ENCODE data around the gene CCDC69. TPM values are rescaled to one million over a fixed set of nuclear protein-coding genes. Genes with fewer than 3 reads are reported as not detected.

CCDC69 gene
- total and polyA plus RNA-seq, 2 of the 8 experiments (the other 6 are each of a cell fraction or from before 2014, with no cell fraction given): 8.4 to 10.8 TPM

DNA sequence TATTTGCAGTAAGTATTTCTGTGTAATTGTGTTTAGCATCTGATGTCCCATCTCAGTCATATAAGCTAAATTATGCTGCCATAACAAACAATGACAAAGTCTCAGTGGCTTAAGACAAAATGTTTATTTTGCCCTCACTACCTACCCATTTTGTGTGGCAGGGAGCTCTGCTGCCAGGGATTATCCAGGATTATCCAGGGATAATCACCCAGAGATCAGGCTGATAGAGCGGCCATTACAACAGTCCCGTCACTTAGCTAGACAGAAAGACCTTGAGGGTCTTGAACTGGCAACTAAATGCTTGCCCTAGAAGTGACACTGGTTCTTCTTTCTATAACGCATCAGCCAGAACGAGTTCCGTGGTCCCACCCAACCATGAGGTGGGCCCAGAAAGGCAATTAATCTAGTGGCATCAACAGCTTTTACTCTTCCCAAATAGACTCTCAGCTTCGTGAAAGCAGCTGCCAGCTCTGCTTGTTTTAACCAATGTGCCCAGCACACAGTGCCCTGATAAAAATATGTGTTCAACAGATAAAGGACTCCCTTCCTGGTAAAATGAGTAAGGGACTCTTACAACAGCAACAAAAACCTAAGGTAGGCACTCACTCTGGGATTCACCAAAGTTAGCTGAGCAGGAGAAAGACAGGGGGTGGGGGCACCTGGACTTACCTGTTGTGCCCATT lies 22.8 kb downstream of the CCDC69 start:
- no peak overlapping the region for H4K8ac ChIP-seq (ENCODE audit: extremely low read depth, insufficient read depth, low read length)
- CTCF ChIA-PET (ENCODE audit: partially characterized antibody): interaction anchor here (0.9 to 1.9 kb wide), 6 partner anchors 11 to 82 kb away, joined by 3 to 8 read pairs (median 5); no protein-coding TSS in a partner anchor
- H4K91ac ChIP-seq (replicated peaks; ENCODE audit: insufficient read length, low read length): no peak overlapping the region
- no peaks in the 10 kb centered on the region for H3K23me2 ChIP-seq (ENCODE audit: low read depth, low read length)
- no peak overlapping the region for H3K18ac ChIP-seq (ENCODE audit: extremely low read depth, low read length)
- no peak overlapping the region for H3K9ac ChIP-seq (replicated peaks in 1 of 4; ENCODE audit: extremely low read depth in 1 of 4, low read depth in 3 of 4, low read length in 3 of 4)
- no peaks in the 10 kb centered on the region for H3K79me1 ChIP-seq (ENCODE audit: low read depth, low read length)
- no peaks in the 10 kb centered on the region for H3K27me3 ChIP-seq (replicated peaks in 1 of 4; ENCODE audit: control insufficient read depth in 3 of 4, extremely low read depth in 1 of 4, insufficient read depth in 3 of 4, low read length in 3 of 4)
- POLR2A ChIA-PET (ENCODE audit: partially characterized antibody): interaction anchor here (1.7 kb wide), 1 partner anchor 10 kb away, joined by 3 read pairs; no protein-coding TSS in a partner anchor
- no peak overlapping the region for H2BK20ac ChIP-seq (ENCODE audit: low read length)
- H3K27ac ChIP-seq (ENCODE audit: low read depth, low read length): no peak overlapping the region
- no peak overlapping the region for H2BK120ac ChIP-seq (replicated peaks; ENCODE audit: low read depth, low read length)
- no peak for DNase-seq (ENCODE audit: low read depth in 1 of 2, low spot score in 2 of 2)
- no peak for FAIRE-seq
- no peaks in the 10 kb centered on the region for H3K4me1 ChIP-seq (replicated peaks in 1 of 4; ENCODE audit: control insufficient read depth in 3 of 4, insufficient read depth in 4 of 4, low read length in 3 of 4)
- no peak overlapping the region for H2AFZ ChIP-seq (ENCODE audit: low read length)
- H3K4me3 ChIP-seq (ENCODE audit: extremely low read depth in 1 of 4, insufficient read depth in 2 of 4, low read depth in 3 of 4, low read length in 4 of 4): no peak overlapping the region
- H2BK5ac ChIP-seq (ENCODE audit: low read depth, low read length): no peak overlapping the region
- H3K23ac ChIP-seq (ENCODE audit: insufficient read length): no peak overlapping the region
- 93% methylated on average over 6 of the region's 6 CpGs; no CpG with 5 or more reads in 1 of the 2 experiments for WGBS, 2 experiments (ENCODE audit: extremely low coverage in 1 of 2, insufficient coverage in 1 of 2, insufficient read length in 1 of 2, insufficient replicate concordance in 2 of 2, low coverage in 1 of 2, low lambda C conversion rate in 2 of 2, missing lambda C conversion rate in 1 of 2)
- no peak overlapping the region for H3K56ac ChIP-seq (replicated peaks; ENCODE audit: insufficient read length, low read depth, low read length)
- H3K36me3 ChIP-seq (ENCODE audit: control insufficient read depth in 2 of 4, insufficient read depth in 4 of 4, low read length in 3 of 4): no peaks in the 10 kb centered on the region
- no peak overlapping the region for H4K5ac ChIP-seq (ENCODE audit: insufficient read length, low read depth, low read length)
- H3K4me2 ChIP-seq (ENCODE audit: insufficient read depth in 1 of 2, low read depth in 2 of 2, low read length in 2 of 2): no peak overlapping the region
- no peaks in the 10 kb centered on the region for H3K9me3 ChIP-seq (ENCODE audit: insufficient read depth in 2 of 2, low read depth in 1 of 2, low read length in 1 of 2)
- no peaks in the 10 kb centered on the region for H3K79me2 ChIP-seq (ENCODE audit: control insufficient read depth in 1 of 2, insufficient read depth in 2 of 2, low read length in 2 of 2)
- H3K14ac ChIP-seq (ENCODE audit: insufficient read length): no peak overlapping the region
- H4K20me1 ChIP-seq (replicated peaks in 1 of 2; ENCODE audit: control insufficient read depth in 1 of 2, insufficient read depth in 2 of 2, low read length in 2 of 2): no peaks in the 10 kb centered on the region
- no peak overlapping the region for H2AK5ac ChIP-seq (ENCODE audit: low read depth, low read length)
- no peak overlapping the region for H2BK15ac ChIP-seq (ENCODE audit: low read length)
- H3K4ac ChIP-seq (replicated peaks; ENCODE audit: insufficient read length, low read depth, low read length): no peak overlapping the region
- no peak overlapping the region for H2BK12ac ChIP-seq (ENCODE audit: low read depth, low read length)
- TF ChIP-seq KDM5A (IDR thresholded peaks at IDR 0.05; ENCODE audit: low read length): no peak
- no peak for TF ChIP-seq USF2 (IDR thresholded peaks at IDR 0.05; ENCODE audit: low read length)
- no peak for TF ChIP-seq RNF2 (IDR thresholded peaks at IDR 0.05; ENCODE audit: borderline replicate concordance, low read depth, low read length, missing control alignments, poor library complexity, severe bottlenecking)
- no peak for TF ChIP-seq BCL11A (IDR thresholded peaks at IDR 0.05; ENCODE audit: low read depth in 2 of 2, low read length in 2 of 2)
- TF ChIP-seq SAP30 (IDR thresholded peaks at IDR 0.05; ENCODE audit: insufficient read depth, insufficient replicate concordance, low read length): no peak
- no peak for TF ChIP-seq TCF12 (IDR thresholded peaks at IDR 0.05; ENCODE audit: low read depth, low read length)
- no peak for TF ChIP-seq CTBP2 (IDR thresholded peaks at IDR 0.05; ENCODE audit: borderline replicate concordance, insufficient read depth, insufficient read length, low read length)
- TF ChIP-seq HDAC2 (IDR thresholded peaks at IDR 0.05; ENCODE audit: borderline replicate concordance in 1 of 2, low read depth in 2 of 2, low read length in 2 of 2): no peak
- no peak for TF ChIP-seq POU5F1 (IDR thresholded peaks at IDR 0.05; ENCODE audit: low read depth, low read length)
- TF ChIP-seq SIRT6 (IDR thresholded peaks at IDR 0.05; ENCODE audit: low read length): no peak
- TF ChIP-seq PHF8 (conservative IDR thresholded peaks at IDR 0.05; ENCODE audit: low read depth, low read length): no peak
